CD14-positive monocyte (primary cell): Measurements from ENCODE around the gene TDRD5. TPM values are rescaled to one million over a fixed set of nuclear protein-coding genes. Genes with fewer than 3 reads are reported as not detected.

Source experiments
- DNase-seq, 3 donors: peaks; one replicate each; pipeline ENCODE4 v3.0.0-alpha.2; 2011 to 2022
- H2AFZ ChIP-seq: 2 replicates; pipeline ENCODE4 v1.6.0; 2012; ENCODE audit warnings: mild to moderate bottlenecking, low read depth, low read length, inconsistent platforms; ENCODE audit not compliant: insufficient read depth, poor library complexity, severe bottlenecking
- H3K27ac ChIP-seq, 2 donors: 1 replicate in 1 of 2; 2 replicates in 1 of 2; pipeline ENCODE4 v1.5.1; 2012 to 2013; ENCODE audit warnings: low read length in 2 of 2, control low read depth in 1 of 2, inconsistent platforms in 1 of 2, low read depth in 1 of 2, mild to moderate bottlenecking in 1 of 2
- H3K27me3 ChIP-seq, 2 donors: one replicate each; pipeline versions ENCODE4 v1.6.0 to v1.6.1; 2011 to 2013; ENCODE audit warnings: low read length in 2 of 2; ENCODE audit not compliant: control insufficient read depth in 2 of 2, insufficient read depth in 2 of 2
- H3K36me3 ChIP-seq, 2 donors: replicated peaks in 1 of 2; 1 replicate in 1 of 2; 2 replicates in 1 of 2; pipeline versions ENCODE4 v1.5.1 to v1.6.1; 2012 to 2013; ENCODE audit warnings: low read length in 2 of 2, control low read depth in 1 of 2, inconsistent platforms in 1 of 2, mild to moderate bottlenecking in 1 of 2; ENCODE audit not compliant: insufficient read depth in 2 of 2, control insufficient read depth in 1 of 2
- H3K4me1 ChIP-seq, 2 donors: 1 replicate in 1 of 2; 2 replicates in 1 of 2; pipeline versions ENCODE4 v1.5.1 to v1.6.1; 2012 to 2013; ENCODE audit warnings: low read length in 2 of 2, control low read depth in 1 of 2, inconsistent platforms in 1 of 2, mild to moderate bottlenecking in 1 of 2, moderate library complexity in 1 of 2; ENCODE audit not compliant: insufficient read depth in 2 of 2, control insufficient read depth in 1 of 2
- H3K4me2 ChIP-seq: replicated peaks from 2 replicates; pipeline ENCODE3; 2012; ENCODE audit warnings: low read length, moderate library complexity, mild to moderate bottlenecking; ENCODE audit not compliant: poor library complexity, severe bottlenecking; ENCODE audit errors: extremely low read depth
- H3K4me3 ChIP-seq, 3 experiments: fragments of 200-600 bp in 1 of 3; sonication (generic) in 1 of 3; replicated peaks in 1 of 3; 1 replicate in 2 of 3; 2 replicates in 1 of 3; pipeline ENCODE4 v1.5.1; 2011 to 2013; ENCODE audit warnings: low read length in 3 of 3, mild to moderate bottlenecking in 3 of 3, control low read depth in 2 of 3, low read depth in 2 of 3, inconsistent platforms in 1 of 3, moderate library complexity in 1 of 3
- H3K79me2 ChIP-seq: 2 replicates; pipeline ENCODE4 v1.6.0; 2012; ENCODE audit warnings: mild to moderate bottlenecking, control low read depth, inconsistent platforms, low read length, moderate library complexity; ENCODE audit not compliant: insufficient read depth
- H3K9ac ChIP-seq: 2 replicates; pipeline ENCODE4 v1.6.0; 2017; ENCODE audit warnings: low read length, mild to moderate bottlenecking; ENCODE audit not compliant: insufficient read depth, poor library complexity, severe bottlenecking
- H3K9me3 ChIP-seq, 2 donors: replicated peaks in 1 of 2; 1 replicate in 1 of 2; 2 replicates in 1 of 2; pipeline versions ENCODE4 v1.5.1 to v1.6.1; 2012 to 2013; ENCODE audit warnings: low read length in 2 of 2, control low read depth in 1 of 2; ENCODE audit not compliant: control insufficient read depth in 1 of 2, insufficient read depth in 1 of 2
- H4K20me1 ChIP-seq: 2 replicates; pipeline ENCODE4 v1.6.0; 2012; ENCODE audit warnings: mild to moderate bottlenecking, low read length, control low read depth, moderate library complexity; ENCODE audit not compliant: insufficient read depth
- H3K27ac Mint-ChIP-seq, 7 donors: one replicate each; pipeline ENCODE4 v1.8.0; 2020; ENCODE audit warnings: mild to moderate bottlenecking in 7 of 7, mixed read lengths in 7 of 7, moderate library complexity in 6 of 7, inconsistent platforms in 2 of 7
- H3K27me3 Mint-ChIP-seq, 3 donors: one replicate each; pipeline ENCODE4 v1.8.0; 2021 to 2022; ENCODE audit warnings: low read depth in 3 of 3, mild to moderate bottlenecking in 3 of 3, mixed read lengths in 3 of 3, moderate library complexity in 3 of 3, inconsistent platforms in 1 of 3
- H3K36me3 Mint-ChIP-seq, 2 donors: one replicate each; pipeline ENCODE4 v1.8.0; 2020; ENCODE audit warnings: mixed read lengths in 2 of 2, inconsistent platforms in 1 of 2, mild to moderate bottlenecking in 1 of 2
- H3K4me1 Mint-ChIP-seq: one replicate; pipeline ENCODE4 v1.8.0; 2020; ENCODE audit warnings: mild to moderate bottlenecking, mixed read lengths
- H3K4me3 Mint-ChIP-seq, 2 donors: one replicate each; pipeline ENCODE4 v1.8.0; 2020; ENCODE audit warnings: mild to moderate bottlenecking in 2 of 2, mixed read lengths in 2 of 2, moderate library complexity in 1 of 2
- H3K9me3 Mint-ChIP-seq, 7 donors: one replicate each; pipeline ENCODE4 v1.8.0; 2020 to 2022; ENCODE audit warnings: mixed read lengths in 7 of 7, mild to moderate bottlenecking in 6 of 7, moderate library complexity in 6 of 7, inconsistent platforms in 2 of 7
- WGBS: methylation state at CpG from one replicate; pipeline ENCODE4 v1.1.5; 2013; ENCODE audit warnings: missing lambda C conversion rate; ENCODE audit not compliant: insufficient coverage; 5-methylcytosine and 5-hydroxymethylcytosine counted together
- intact Hi-C, 2 donors: fragments of 100-400 bp; cut with micrococcal nuclease; formaldehyde crosslinking; loops; one replicate each; pipeline versions ENCODE4 v1.15.0 to v1.15.1; 2023
- polyA plus RNA-seq, 3 donors: library from polyadenylated mRNA; depleted of rRNA in 1 of 3; unstranded in 2 of 3; stranded (reverse) in 1 of 3; fragments of 300-500 nt in 2 of 3; fragments of >200 nt in 1 of 3; fragmentation: Illumina TruSeq in 2 of 3; gene quantifications; 1 replicate in 2 of 3; 2 replicates in 1 of 3; pipeline ENCODE4 v1.2.3, GENCODE V29; 2012 to 2021
- TF ChIP-seq, protein P1 (sequence below): fragments of 200-600 bp; IDR thresholded peaks from one replicate; pipeline ENCODE4 v1.8.0; 2022; ENCODE audit warnings: antibody characterized with exemption, mild to moderate bottlenecking

TDRD5 gene
- polyA plus RNA-seq, 3 donors, result not detected

DNA sequence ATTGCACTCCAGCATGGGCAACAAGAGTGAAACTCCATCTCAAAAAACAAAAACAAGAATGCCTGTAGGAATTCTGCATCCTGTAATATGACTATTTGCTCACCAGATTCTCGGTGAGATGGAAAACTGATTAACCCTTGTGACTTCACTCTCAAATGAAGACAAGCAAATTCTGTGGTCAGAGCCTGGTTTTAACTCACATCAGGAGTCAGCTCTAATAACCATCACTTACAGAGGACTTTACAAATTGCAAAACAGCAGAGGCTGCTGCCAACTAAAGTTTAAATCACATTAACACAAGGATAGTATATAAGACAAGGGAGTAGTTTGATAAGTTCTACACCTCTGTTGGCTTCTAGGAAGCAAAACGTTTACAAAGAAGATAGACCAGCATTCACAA, 115.8 kb downstream of the TDRD5 start:
- Histone ChIP-seq H3K9me3 (no peaks in the 10 kb centered on the region), H2AFZ (no peak overlapping the region), H3K27ac (no peak overlapping the region), H3K27me3 (no peaks in the 10 kb centered on the region), H3K4me2 (no peak overlapping the region), H3K4me1 (no peaks in the 10 kb centered on the region), H3K79me2 (no peaks in the 10 kb centered on the region), H3K9ac (no peak overlapping the region), H3K4me3 (no peak overlapping the region), H3K36me3 (no peaks in the 10 kb centered on the region), H4K20me1 (no peaks in the 10 kb centered on the region)
- no peak for DNase-seq
- peaks cover 0 to 3% (median 0%) of the 10 kb centered on the region in 3 donors for H3K27me3 Mint-ChIP-seq
- H3K36me3 Mint-ChIP-seq, result no peaks in the 10 kb centered on the region
- H3K27ac Mint-ChIP-seq, result no peak overlapping the region
- H3K4me1 Mint-ChIP-seq, result peaks cover 3% of the 10 kb centered on the region
- peaks cover 0 to 2% (median 0%) of the 10 kb centered on the region in 7 donors for H3K9me3 Mint-ChIP-seq
- intact Hi-C loops, result loop anchor here (2.0 to 5.0 kb wide), 2 partner anchors 107 to 110 kb away; no protein-coding TSS in a partner anchor
- TF ChIP-seq, protein P1, sequence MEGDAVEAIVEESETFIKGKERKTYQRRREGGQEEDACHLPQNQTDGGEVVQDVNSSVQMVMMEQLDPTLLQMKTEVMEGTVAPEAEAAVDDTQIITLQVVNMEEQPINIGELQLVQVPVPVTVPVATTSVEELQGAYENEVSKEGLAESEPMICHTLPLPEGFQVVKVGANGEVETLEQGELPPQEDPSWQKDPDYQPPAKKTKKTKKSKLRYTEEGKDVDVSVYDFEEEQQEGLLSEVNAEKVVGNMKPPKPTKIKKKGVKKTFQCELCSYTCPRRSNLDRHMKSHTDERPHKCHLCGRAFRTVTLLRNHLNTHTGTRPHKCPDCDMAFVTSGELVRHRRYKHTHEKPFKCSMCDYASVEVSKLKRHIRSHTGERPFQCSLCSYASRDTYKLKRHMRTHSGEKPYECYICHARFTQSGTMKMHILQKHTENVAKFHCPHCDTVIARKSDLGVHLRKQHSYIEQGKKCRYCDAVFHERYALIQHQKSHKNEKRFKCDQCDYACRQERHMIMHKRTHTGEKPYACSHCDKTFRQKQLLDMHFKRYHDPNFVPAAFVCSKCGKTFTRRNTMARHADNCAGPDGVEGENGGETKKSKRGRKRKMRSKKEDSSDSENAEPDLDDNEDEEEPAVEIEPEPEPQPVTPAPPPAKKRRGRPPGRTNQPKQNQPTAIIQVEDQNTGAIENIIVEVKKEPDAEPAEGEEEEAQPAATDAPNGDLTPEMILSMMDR, result no peak
- 86% methylated on average over 1 of the region's 2 CpGs for WGBS
- H3K4me3 Mint-ChIP-seq, result no peak overlapping the region

GRCh38 chr1:179708434-179709195, 117.0 kb downstream of the TDRD5 start:
- Mint-ChIP-seq H3K4me3 (no peak overlapping the region), H3K27me3 (no peaks in the 10 kb centered on the region), H3K27ac (no peak overlapping the region), H3K4me1 (peaks cover 3% of the 10 kb centered on the region), H3K9me3 (peaks cover 0 to 6% (median 2%) of the 10 kb centered on the region in 7 donors), H3K36me3 (no peaks in the 10 kb centered on the region)
- Histone ChIP-seq H3K79me2 (no peaks in the 10 kb centered on the region), H3K27me3 (no peaks in the 10 kb centered on the region), H3K36me3 (no peaks in the 10 kb centered on the region), H3K9me3 (peaks cover 0 to 4% of the 10 kb centered on the region in 2 donors), H3K4me1 (no peaks in the 10 kb centered on the region), H4K20me1 (no peaks in the 10 kb centered on the region), H2AFZ (no peak overlapping the region), H3K27ac (no peak overlapping the region), H3K4me3 (no peak overlapping the region), H3K4me2 (no peak overlapping the region), H3K9ac (no peak overlapping the region)
- no peak for DNase-seq
- TF ChIP-seq, protein P1, result no peak
- WGBS, result 86% methylated on average over 4 of the region's 6 CpGs
- intact Hi-C loops, result loop anchor here in 1 of 2 donors (5.0 kb wide), 1 partner anchor 109 kb away; no protein-coding TSS in a partner anchor
